HCT116 (cell line): ENCODE data around the gene PPP2CA. TPM values are rescaled to one million over a fixed set of nuclear protein-coding genes. Genes with fewer than 3 reads are reported as not detected.

ENCODE experiments used
- ATAC-seq: fragments of 200-7000 bp; cut with Tn5 transposase; 2 replicates; pipeline ENCODE4 v1.9.1; 2020; ENCODE audit warnings: mild to moderate bottlenecking, moderate library complexity
- BruUV-seq: library from RNA; stranded (reverse); fragments of 400-500 nt; replicated peaks from 2 replicates; lab custom pipeline; 2021; lab: Mats Ljungman, UMichigan
- CTCF ChIA-PET: fragments of 300-600 bp; sonication (Branson Sonifier 250); formaldehyde crosslinking; loops from one replicate; lab custom pipeline; 2021; ENCODE audit warnings: antibody characterized with exemption; lab: Charles Lee
- POLR2A ChIA-PET: fragments of 300-600, 350-600 bp; sonication (Branson Sonifier 250); formaldehyde crosslinking; loops from one replicate; lab custom pipeline; 2021; ENCODE audit warnings: antibody characterized with exemption; lab: Charles Lee
- RAD21 ChIA-PET, 2 experiments: fragments of 300-600 bp; sonication (Branson Sonifier 250); formaldehyde crosslinking; loops; one replicate each; lab custom pipeline; 2023; ENCODE audit warnings: low total read pairs in 2 of 2; ENCODE audit not compliant: uncharacterized antibody in 2 of 2, unreplicated experiment in 2 of 2, low non-redundant PET in 1 of 2; lab: Charles Lee
- DNase-seq: peaks from one replicate; pipeline ENCODE4 v3.0.0-alpha.2; 2010; ENCODE audit warnings: low read depth, low spot score
- H2AFZ ChIP-seq: fragments of 200-600 bp; shearing (Covaris generic), sonication (generic); 2 replicates; pipeline ENCODE4 v1.6.1; 2017; ENCODE audit warnings: low read depth, mixed run types, mixed read lengths, antibody characterized with exemption, low read length; ENCODE audit not compliant: poor library complexity, severe bottlenecking
- H3K27ac ChIP-seq: 2 replicates; pipeline ENCODE4 v1.5.1; 2012; ENCODE audit warnings: low read depth, low read length
- H3K27me3 ChIP-seq: fragments of 200-600 bp; sonication (generic); 2 replicates; pipeline ENCODE4 v1.6.1; 2016; ENCODE audit warnings: mixed run types, low read length, mixed read lengths; ENCODE audit not compliant: insufficient read depth
- H3K36me3 ChIP-seq, 2 experiments: fragments of 200-500 bp in 1 of 2; fragments of 200-600 bp in 1 of 2; sonication (Bioruptor generic) in 1 of 2; sonication (generic) in 1 of 2; 2 replicates each; pipeline versions ENCODE4 v1.5.1 to v1.6.1; 2014 to 2016; ENCODE audit warnings: low read length in 2 of 2, inconsistent platforms in 1 of 2, mixed read lengths in 1 of 2, mixed run types in 1 of 2; ENCODE audit not compliant: insufficient read depth in 2 of 2, control insufficient read depth in 1 of 2
- H3K4me1 ChIP-seq, 2 experiments: fragments of 200-600 bp in 1 of 2; sonication (generic) in 1 of 2; 2 replicates each; pipeline versions ENCODE4 v1.5.1 to v1.6.1; 2012 to 2017; ENCODE audit warnings: low read length in 2 of 2, inconsistent platforms in 1 of 2, mild to moderate bottlenecking in 1 of 2, mixed read lengths in 1 of 2, mixed run types in 1 of 2, moderate library complexity in 1 of 2; ENCODE audit not compliant: insufficient read depth in 2 of 2, control insufficient read depth in 1 of 2
- H3K4me2 ChIP-seq: fragments of 200-600 bp; sonication (generic); 2 replicates; pipeline ENCODE4 v1.6.1; 2017; ENCODE audit warnings: mixed run types, low read length, mixed read lengths
- H3K4me3 ChIP-seq, 2 experiments: fragments of 200-600 bp in 1 of 2; sonication (generic) in 1 of 2; replicated peaks in 1 of 2; 2 replicates each; pipeline ENCODE4 v1.5.1; 2011 to 2016; ENCODE audit warnings: low read length in 2 of 2, control low read depth in 1 of 2, low read depth in 1 of 2, mild to moderate bottlenecking in 1 of 2, mixed read lengths in 1 of 2, mixed run types in 1 of 2
- H3K79me2 ChIP-seq: fragments of 200-600 bp; sonication (generic); 2 replicates; pipeline ENCODE4 v1.6.1; 2017; ENCODE audit warnings: mild to moderate bottlenecking, mixed run types, low read length, moderate library complexity, mixed read lengths; ENCODE audit not compliant: insufficient read depth
- H3K9ac ChIP-seq: fragments of 200-600 bp; sonication (generic); 2 replicates; pipeline ENCODE4 v1.6.1; 2016; ENCODE audit warnings: low read length, mixed read lengths
- H3K9me2 ChIP-seq: fragments of 200-600 bp; sonication (generic), shearing (Covaris generic); 2 replicates; pipeline ENCODE4 v1.6.1; 2017; ENCODE audit warnings: mixed run types, mild to moderate bottlenecking, moderate library complexity; ENCODE audit not compliant: insufficient read depth
- H3K9me3 ChIP-seq, 2 experiments: fragments of 200-500 bp in 1 of 2; fragments of 200-600 bp in 1 of 2; sonication (Bioruptor generic) in 1 of 2; sonication (generic) in 1 of 2; 2 replicates each; pipeline ENCODE4 v1.6.1; 2014 to 2017; ENCODE audit warnings: low read length in 2 of 2, mixed read lengths in 2 of 2, inconsistent platforms in 1 of 2, low read depth in 1 of 2, mild to moderate bottlenecking in 1 of 2, mixed run types in 1 of 2, moderate library complexity in 1 of 2; ENCODE audit not compliant: control insufficient read depth in 1 of 2, insufficient read depth in 1 of 2
- H4K20me1 ChIP-seq: fragments of 200-600 bp; sonication (generic), shearing (Covaris generic); 2 replicates; pipeline ENCODE4 v1.6.1; 2017; ENCODE audit warnings: mixed run types, mild to moderate bottlenecking, moderate library complexity; ENCODE audit not compliant: insufficient read depth
- ATF3 ChIP-seq: IDR thresholded peaks from 2 replicates; pipeline ENCODE4 v1.6.1; 2012
- CTCF ChIP-seq, 3 experiments: fragments of 200-600 bp in 1 of 3; sonication (generic) in 1 of 3; IDR thresholded peaks in 2 of 3; conservative IDR thresholded peaks in 1 of 3; 2 replicates each; pipeline ENCODE4 v1.5.1; 2012 to 2017; ENCODE audit warnings: low read depth in 2 of 3, low read length in 2 of 3, antibody characterized with exemption in 1 of 3, borderline replicate concordance in 1 of 3, control low read depth in 1 of 3, mild to moderate bottlenecking in 1 of 3, mixed read lengths in 1 of 3, mixed run types in 1 of 3, moderate library complexity in 1 of 3; ENCODE audit not compliant: insufficient read depth in 1 of 3
- EGR1 ChIP-seq: IDR thresholded peaks from 2 replicates; pipeline ENCODE4 v1.6.1; 2012; ENCODE audit warnings: low read depth
- ELF1 ChIP-seq: IDR thresholded peaks from 2 replicates; pipeline ENCODE4 v1.6.1; 2012; ENCODE audit warnings: low read depth, borderline replicate concordance
- EZH2 ChIP-seq: fragments of 200-600 bp; sonication (generic); IDR thresholded peaks from 2 replicates; pipeline ENCODE4 v1.6.1; 2017; ENCODE audit warnings: antibody characterized with exemption, mixed run types
- POLR2AphosphoS5 ChIP-seq: IDR thresholded peaks from 2 replicates; pipeline ENCODE4 v1.6.1; 2011; ENCODE audit warnings: mild to moderate bottlenecking, low read depth, low read length, moderate library complexity
- SIN3A ChIP-seq: IDR thresholded peaks from 2 replicates; pipeline ENCODE4 v1.6.1; 2012; ENCODE audit warnings: low read depth
- SP1 ChIP-seq: IDR thresholded peaks from 2 replicates; pipeline ENCODE4 v1.6.1; 2012; ENCODE audit warnings: low read depth
- ZFX ChIP-seq: fragments of 450-650 bp; IDR thresholded peaks from 2 replicates; pipeline ENCODE4 v1.6.1; 2017
- ZNF274 ChIP-seq: fragments of 200-500 bp; sonication (Bioruptor generic); IDR thresholded peaks from 2 replicates; pipeline ENCODE4 v1.6.1; 2014; ENCODE audit warnings: mild to moderate bottlenecking, low read depth, low read length, inconsistent platforms
- intact Hi-C: fragments of 100-400 bp; cut with micrococcal nuclease; formaldehyde crosslinking; loops from 2 replicates; pipeline ENCODE4 v1.10.0; 2022
- total RNA-seq: library from RNA; stranded (reverse); gene quantifications from one replicate; pipeline ENCODE4 v1.2.1, GENCODE V29; 2021; ENCODE audit not compliant: unreplicated experiment

The PPP2CA gene
- total RNA-seq, 1 experiment from 2014 or later = 167 TPM

DNA sequence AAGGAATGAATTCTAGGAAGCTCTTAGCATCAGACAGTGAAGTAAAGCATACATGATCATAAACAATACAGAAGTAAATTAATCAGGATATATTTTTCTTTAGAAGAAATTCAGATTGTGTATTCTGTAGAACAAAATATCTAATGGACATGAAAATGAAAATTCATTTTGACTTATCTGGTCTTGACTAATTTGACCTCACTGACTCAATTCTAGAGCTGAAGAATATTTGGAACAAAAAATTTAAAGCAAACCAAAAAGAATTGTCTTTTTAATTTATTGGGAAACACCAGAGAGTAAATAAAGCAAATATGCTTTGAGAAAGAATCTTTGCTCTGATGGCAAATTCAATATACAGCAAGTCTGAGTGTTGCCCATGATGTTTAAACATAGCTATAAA, 2.8 kb upstream of the PPP2CA start:
- ATAC-seq = no peak
- intact Hi-C loops = loop anchor here (5.0 kb wide), 1 partner anchor 46 kb away; no protein-coding TSS in a partner anchor

DNA sequence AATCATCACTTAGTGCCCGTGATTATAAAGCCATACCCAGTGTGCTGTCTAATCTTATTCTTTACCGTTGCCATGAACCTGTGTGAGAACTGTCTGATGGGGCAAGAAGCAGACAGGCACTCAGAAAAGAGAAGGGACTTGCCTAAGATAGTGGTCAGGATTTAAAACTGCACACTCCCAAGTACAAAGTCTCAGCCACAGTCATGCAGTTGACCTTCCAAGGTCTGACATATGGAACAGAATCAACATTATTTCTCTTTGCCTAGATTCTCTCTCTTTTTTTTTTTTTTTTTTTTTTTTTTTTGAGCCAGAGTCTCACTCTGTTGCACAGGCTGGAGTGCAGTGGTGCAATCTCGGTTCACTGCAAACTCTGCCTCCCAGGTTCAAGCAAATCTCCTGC, 1.9 kb upstream of the PPP2CA start:
- DNase-seq = no peak
- no peak overlapping the region for H2AFZ ChIP-seq
- no TSS peak for BruUV-seq
- H3K27me3 ChIP-seq = no peaks in the 10 kb centered on the region
- no peaks in the 10 kb centered on the region for H3K9me2 ChIP-seq
- RAD21 ChIA-PET = interaction anchor here in 1 of 2 experiments (0.7 kb wide), 1 partner anchor 461 kb away, joined by 5 read pairs; no protein-coding TSS in a partner anchor
- H3K4me2 ChIP-seq = no peak overlapping the region
- H3K9me3 ChIP-seq = no peaks in the 10 kb centered on the region
- H3K27ac ChIP-seq = no peak overlapping the region
- intact Hi-C loops = loop anchor here (5.0 kb wide), 1 partner anchor 45 kb away; no protein-coding TSS in a partner anchor
- CTCF ChIA-PET = interaction anchor here (0.6 to 0.7 kb wide), 2 partner anchors 14 to 63 kb away, joined by 3 read pairs; no protein-coding TSS in a partner anchor
- no peak for ATAC-seq
- peaks cover 21% of the 10 kb centered on the region; the same call in 1 of the 2 replicates for H4K20me1 ChIP-seq
- peaks cover 0 to 7% of the 10 kb centered on the region in 2 experiments; a peak in 1 of 4 replicates for H3K36me3 ChIP-seq
- peaks cover 9 to 32% of the 10 kb centered on the region in 2 experiments for H3K4me1 ChIP-seq
- no peak overlapping the region for H3K4me3 ChIP-seq
- H3K79me2 ChIP-seq = peaks cover 39% of the 10 kb centered on the region
- H3K9ac ChIP-seq = no peak overlapping the region
- TF ChIP-seq ZNF274 (no peak), CTCF (IDR thresholded peaks at IDR 0.05 in 2 of 3, conservative IDR thresholded peaks at IDR 0.05 in 1 of 3; ENCODE audit: borderline replicate concordance in 1 of 3, insufficient read depth in 1 of 3, low read depth in 2 of 3, low read length in 2 of 3) (no peak), ELF1 (no peak), ATF3 (no peak), SIN3A (no peak), EZH2 (no peak), POLR2AphosphoS5 (no peak), ZFX (no peak), EGR1 (no peak), SP1 (no peak)
- POLR2A ChIA-PET = interaction anchor here (0.6 kb wide), 1 partner anchor 20 kb away, joined by 3 read pairs; no protein-coding TSS in a partner anchor

More for the DNA sequence above, 2.8 kb upstream of the PPP2CA start:
- ChIA-PET CTCF (interaction anchor here (0.7 kb wide), 1 partner anchor 15 kb away, joined by 3 read pairs; no protein-coding TSS in a partner anchor), RAD21 (no interaction called here), POLR2A (no interaction called here)
- no peak for TF ChIP-seq EZH2
- no TSS peak for BruUV-seq
- Histone ChIP-seq H4K20me1 (peaks cover 14% of the 10 kb centered on the region; the same call in 1 of the 2 replicates), H3K79me2 (peaks cover 30% of the 10 kb centered on the region), H3K27ac (no peak overlapping the region), H3K36me3 (peaks cover 0 to 2% of the 10 kb centered on the region in 2 experiments; a peak in 1 of 4 replicates), H3K9ac (no peak overlapping the region), H3K9me3 (no peaks in the 10 kb centered on the region), H3K4me2 (no peak overlapping the region), H3K4me1 (peaks cover 9 to 26% of the 10 kb centered on the region in 2 experiments), H3K27me3 (no peaks in the 10 kb centered on the region), H3K9me2 (no peaks in the 10 kb centered on the region), H3K4me3 (no peak overlapping the region), H2AFZ (no peak overlapping the region)
- no peak for DNase-seq
